ENCODE measurements around the gene CTSL.

CTSL gene

DNA sequence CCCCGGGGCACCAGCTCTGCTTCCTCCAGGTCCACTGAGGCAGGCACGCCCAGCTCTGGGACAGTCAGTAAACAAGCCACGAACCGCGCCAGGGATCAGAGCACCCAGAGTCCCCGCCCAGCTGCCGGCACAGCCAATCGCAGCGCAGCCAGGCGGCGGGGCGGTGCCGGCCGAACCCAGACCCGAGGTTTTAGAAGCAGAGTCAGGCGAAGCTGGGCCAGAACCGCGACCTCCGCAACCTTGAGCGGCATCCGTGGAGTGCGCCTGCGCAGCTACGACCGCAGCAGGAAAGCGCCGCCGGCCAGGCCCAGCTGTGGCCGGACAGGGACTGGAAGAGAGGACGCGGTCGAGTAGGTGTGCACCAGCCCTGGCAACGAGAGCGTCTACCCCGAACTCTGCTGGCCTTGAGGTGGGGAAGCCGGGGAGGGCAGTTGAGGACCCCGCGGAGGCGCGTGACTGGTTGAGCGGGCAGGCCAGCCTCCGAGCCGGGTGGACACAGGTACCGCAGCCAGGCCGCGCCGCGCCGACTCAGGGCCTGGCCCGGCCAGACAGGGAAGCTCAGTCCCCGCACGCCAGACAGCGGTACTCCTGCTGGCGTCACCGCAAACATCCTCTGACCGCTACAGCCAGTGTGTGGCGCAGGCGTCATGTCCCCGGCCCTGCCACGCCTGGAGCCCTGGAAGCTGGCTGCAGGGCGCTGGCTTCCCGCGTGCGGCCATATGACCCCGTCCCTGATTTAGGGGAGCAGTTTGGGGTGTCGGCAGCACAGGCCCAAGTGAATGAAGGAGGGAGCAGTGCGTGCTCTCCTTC, at the start of gene CTSL:
TSS of gene CTSL (plus strand) at position 220 of the 810 bp plus-strand sequence. CDS start 1,485 bp downstream, outside the sequence.
- Histone ChIP-seq H3K4me2 (ENCODE audit: low read length) (no peak within 1 kb of the TSS), H3K9me2 (ENCODE audit: low read depth, low read length) (no peaks in the 10 kb centered on the region), H3K4me1 (ENCODE audit: insufficient read depth, low read length, severe bottlenecking) (no peaks in the 10 kb centered on the region), H2AFZ (ENCODE audit: low read length) (no peak within 1 kb of the TSS), H3K4me3 (ENCODE audit: low read depth, low read length, poor library complexity, severe bottlenecking) (no peak within 1 kb of the TSS), H3F3A (ENCODE audit: insufficient read depth, low read length) (no peaks in the 10 kb centered on the region), H3K9me3 (ENCODE audit: low read length) (no peaks in the 10 kb centered on the region), H3K79me2 (ENCODE audit: insufficient read depth, low read length) (no peaks in the 10 kb centered on the region), H4K20me1 (ENCODE audit: insufficient read depth, low read length) (no peaks in the 10 kb centered on the region), H3K36me3 (ENCODE audit: insufficient read depth, low read length) (no peaks in the 10 kb centered on the region), H3K27ac (ENCODE audit: low read depth, low read length, poor library complexity, severe bottlenecking) (no peak within 1 kb of the TSS), H3K9ac (ENCODE audit: low read length) (no peak within 1 kb of the TSS), H3K27me3 (ENCODE audit: insufficient read depth, low read length) (no peaks in the 10 kb centered on the region)
- TF ChIP-seq, protein P1, sequence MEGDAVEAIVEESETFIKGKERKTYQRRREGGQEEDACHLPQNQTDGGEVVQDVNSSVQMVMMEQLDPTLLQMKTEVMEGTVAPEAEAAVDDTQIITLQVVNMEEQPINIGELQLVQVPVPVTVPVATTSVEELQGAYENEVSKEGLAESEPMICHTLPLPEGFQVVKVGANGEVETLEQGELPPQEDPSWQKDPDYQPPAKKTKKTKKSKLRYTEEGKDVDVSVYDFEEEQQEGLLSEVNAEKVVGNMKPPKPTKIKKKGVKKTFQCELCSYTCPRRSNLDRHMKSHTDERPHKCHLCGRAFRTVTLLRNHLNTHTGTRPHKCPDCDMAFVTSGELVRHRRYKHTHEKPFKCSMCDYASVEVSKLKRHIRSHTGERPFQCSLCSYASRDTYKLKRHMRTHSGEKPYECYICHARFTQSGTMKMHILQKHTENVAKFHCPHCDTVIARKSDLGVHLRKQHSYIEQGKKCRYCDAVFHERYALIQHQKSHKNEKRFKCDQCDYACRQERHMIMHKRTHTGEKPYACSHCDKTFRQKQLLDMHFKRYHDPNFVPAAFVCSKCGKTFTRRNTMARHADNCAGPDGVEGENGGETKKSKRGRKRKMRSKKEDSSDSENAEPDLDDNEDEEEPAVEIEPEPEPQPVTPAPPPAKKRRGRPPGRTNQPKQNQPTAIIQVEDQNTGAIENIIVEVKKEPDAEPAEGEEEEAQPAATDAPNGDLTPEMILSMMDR (IDR thresholded peaks at IDR 0.05; ENCODE audit: low read length), result no peak
- TF ChIP-seq EZH2 (IDR thresholded peaks at IDR 0.05; ENCODE audit: borderline replicate concordance, low read length), result no peak

DNA sequence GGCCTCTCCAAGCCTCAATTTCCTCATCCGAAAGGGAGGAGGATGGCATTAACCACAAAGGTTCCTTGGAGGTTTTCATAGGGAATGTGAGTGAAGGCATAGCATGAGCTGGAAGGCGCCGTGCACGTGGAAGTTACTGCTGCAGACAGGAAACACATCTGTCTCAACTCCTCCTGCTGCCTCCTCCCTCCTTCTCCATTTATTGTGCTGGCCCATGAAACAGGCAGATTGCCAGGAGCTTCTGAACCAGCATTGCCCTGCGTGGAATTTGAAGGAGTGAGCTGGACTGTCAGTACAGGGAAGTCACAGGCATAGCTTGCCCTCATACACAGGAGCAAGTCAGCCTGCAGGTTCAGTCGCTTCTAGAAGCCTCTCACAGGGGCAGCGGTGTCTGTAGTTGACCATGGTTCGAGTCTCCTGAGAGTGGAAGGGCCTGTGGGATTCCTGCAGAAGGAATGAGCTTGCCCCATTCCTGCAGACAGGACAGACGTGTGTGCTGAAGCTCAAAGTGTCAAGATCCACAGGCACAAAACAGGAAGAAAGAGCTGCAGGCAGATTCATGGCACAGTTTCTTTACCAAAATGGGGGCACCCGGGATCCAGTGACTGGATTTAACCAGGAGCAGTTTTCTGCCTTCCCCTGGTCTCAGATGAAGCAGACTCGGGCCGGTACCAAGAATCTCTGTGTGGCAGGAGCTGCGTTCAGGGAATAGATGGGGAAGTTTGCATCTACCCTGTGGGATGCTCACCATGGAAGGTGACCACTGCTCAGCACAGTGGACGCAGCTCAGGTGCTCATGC, 48.7 kb upstream of the CTSL start:
- no peaks in the 10 kb centered on the region for H3F3A ChIP-seq (ENCODE audit: insufficient read depth, low read length)
- TF ChIP-seq, protein P1 (IDR thresholded peaks at IDR 0.05; ENCODE audit: low read length), result no peak
- no peak for TF ChIP-seq EZH2 (IDR thresholded peaks at IDR 0.05; ENCODE audit: borderline replicate concordance, low read length)
- H3K79me2 ChIP-seq (ENCODE audit: insufficient read depth, low read length), result no peaks in the 10 kb centered on the region
- no peaks in the 10 kb centered on the region for H3K9me2 ChIP-seq (ENCODE audit: low read depth, low read length)
- no peaks in the 10 kb centered on the region for H3K9me3 ChIP-seq (ENCODE audit: low read length)
- H3K4me1 ChIP-seq (ENCODE audit: insufficient read depth, low read length, severe bottlenecking), result no peaks in the 10 kb centered on the region
- no peaks in the 10 kb centered on the region for H3K27me3 ChIP-seq (ENCODE audit: insufficient read depth, low read length)
- no peak overlapping the region for H3K4me2 ChIP-seq (ENCODE audit: low read length)
- H3K9ac ChIP-seq (ENCODE audit: low read length), result no peak overlapping the region
- no peak overlapping the region for H2AFZ ChIP-seq (ENCODE audit: low read length)
- no peak overlapping the region for H3K27ac ChIP-seq (ENCODE audit: low read depth, low read length, poor library complexity, severe bottlenecking)
- H3K36me3 ChIP-seq (ENCODE audit: insufficient read depth, low read length), result no peaks in the 10 kb centered on the region
- no peaks in the 10 kb centered on the region for H4K20me1 ChIP-seq (ENCODE audit: insufficient read depth, low read length)
- H3K4me3 ChIP-seq (ENCODE audit: low read depth, low read length, poor library complexity, severe bottlenecking), result no peak overlapping the region

DNA sequence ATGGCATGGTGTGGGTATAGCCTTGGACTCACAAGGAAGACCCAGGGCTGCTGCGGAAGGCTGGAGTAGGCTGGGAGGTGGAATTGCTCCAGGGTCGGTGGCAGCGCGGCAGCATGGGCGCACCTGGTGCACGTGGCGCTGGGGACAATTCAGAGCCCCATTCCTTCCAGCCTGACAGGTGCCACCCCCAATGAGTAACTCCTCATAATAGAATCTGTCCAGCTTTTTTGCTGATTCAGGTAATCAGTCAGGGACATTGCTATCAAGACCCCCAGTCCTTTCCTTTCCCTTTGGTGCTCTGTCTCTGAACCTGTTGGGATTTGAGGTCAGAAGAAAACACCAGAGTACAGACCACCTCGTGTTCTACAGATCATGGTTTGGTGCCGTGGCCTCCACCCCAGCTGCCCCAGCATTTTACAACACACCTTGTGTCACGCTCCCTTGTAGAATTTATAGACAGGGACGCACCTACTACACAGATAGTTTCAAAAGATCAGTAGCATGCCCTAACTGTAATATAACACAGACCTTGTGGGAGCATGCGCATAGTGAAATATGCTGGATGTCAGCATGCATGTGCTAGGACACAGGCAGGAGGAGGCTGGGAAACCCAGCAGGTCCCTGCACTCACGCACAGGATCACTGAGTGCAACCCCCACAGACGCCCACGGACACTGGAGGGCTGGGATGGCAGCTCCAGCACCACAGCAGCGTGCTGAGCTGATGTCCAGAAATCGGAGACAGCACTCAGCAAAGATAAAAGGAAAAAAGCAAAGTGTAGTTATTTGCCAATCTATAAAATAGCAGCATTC, 47.9 kb upstream of the CTSL start:
- no peak overlapping the region for H3K4me3 ChIP-seq (ENCODE audit: low read depth, low read length, poor library complexity, severe bottlenecking)
- H2AFZ ChIP-seq (ENCODE audit: low read length), result no peak overlapping the region
- H3K9ac ChIP-seq (ENCODE audit: low read length), result no peak overlapping the region
- no peaks in the 10 kb centered on the region for H3K36me3 ChIP-seq (ENCODE audit: insufficient read depth, low read length)
- H3K27ac ChIP-seq (ENCODE audit: low read depth, low read length, poor library complexity, severe bottlenecking), result no peak overlapping the region
- H3K9me3 ChIP-seq (ENCODE audit: low read length), result no peaks in the 10 kb centered on the region
- H3K9me2 ChIP-seq (ENCODE audit: low read depth, low read length), result no peaks in the 10 kb centered on the region
- H3K79me2 ChIP-seq (ENCODE audit: insufficient read depth, low read length), result no peaks in the 10 kb centered on the region
- no peaks in the 10 kb centered on the region for H3K27me3 ChIP-seq (ENCODE audit: insufficient read depth, low read length)
- H3K4me2 ChIP-seq (ENCODE audit: low read length), result no peak overlapping the region
- no peaks in the 10 kb centered on the region for H3F3A ChIP-seq (ENCODE audit: insufficient read depth, low read length)
- no peaks in the 10 kb centered on the region for H4K20me1 ChIP-seq (ENCODE audit: insufficient read depth, low read length)
- TF ChIP-seq EZH2 (IDR thresholded peaks at IDR 0.05; ENCODE audit: borderline replicate concordance, low read length), result no peak
- TF ChIP-seq, protein P1 (IDR thresholded peaks at IDR 0.05; ENCODE audit: low read length), result no peak
- H3K4me1 ChIP-seq (ENCODE audit: insufficient read depth, low read length, severe bottlenecking), result no peaks in the 10 kb centered on the region

Data from OCI-LY1 (cell line).